ENCODE results near the gene JARID2. TPM values are rescaled to one million over a fixed set of nuclear protein-coding genes. Genes with fewer than 3 reads are reported as not detected.
A peak's percentile ranks its signal among the peaks of the same experiment; 100 is the strongest.

The JARID2 gene
- total and polyA plus RNA-seq, 2 of the 4 experiments (the other 2 are of a cell fraction): 9.6 to 12.9 TPM

DNA sequence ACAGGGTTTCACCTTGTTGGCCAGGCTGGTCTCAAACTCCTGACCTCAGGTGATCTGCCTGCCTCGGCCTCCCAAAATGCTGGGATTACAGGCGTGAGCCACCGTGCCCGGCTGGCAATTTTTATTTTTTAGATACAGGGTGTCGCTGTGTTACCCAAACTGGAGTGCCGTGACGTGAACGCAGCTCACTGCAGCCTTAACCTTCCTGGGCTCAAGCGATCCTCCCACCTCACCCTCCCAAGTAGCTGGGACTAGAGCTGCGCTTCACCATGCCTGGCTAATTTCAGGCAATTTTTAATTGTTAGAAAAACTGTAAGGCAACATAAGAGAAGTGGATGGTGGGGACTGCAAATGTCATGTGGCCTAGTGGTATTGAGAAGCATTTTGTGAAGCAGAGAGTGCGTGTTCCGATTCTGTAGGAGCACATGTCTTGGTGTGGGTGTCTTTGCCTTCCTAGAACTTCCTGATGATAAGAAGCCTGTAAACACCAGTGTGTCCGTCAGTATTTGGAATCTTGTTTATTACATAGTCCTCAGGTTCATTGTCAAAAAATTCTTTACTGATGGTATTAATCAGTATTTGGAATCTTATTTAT, 18.0 kb downstream of the JARID2 start:
- Histone ChIP-seq H3K18ac (ENCODE audit: low read depth, low read length) (no peak overlapping the region), H3K4me1 (ENCODE audit: control insufficient read depth, insufficient read depth, low read length) (peaks cover 41% of the 10 kb centered on the region), H3K4ac (ENCODE audit: low read depth, low read length) (0 out of 2 replicates have a peak overlapping the region, but pooled peaks have one; percentile 31), H3K27ac (ENCODE audit: insufficient read depth, low read length) (no peak overlapping the region), H4K8ac (ENCODE audit: low read depth in 2 of 2, low read length in 2 of 2) (no peak overlapping the region), H2AK9ac (replicated peaks; ENCODE audit: low read depth, low read length, poor library complexity) (no peak overlapping the region), H3K23ac (ENCODE audit: low read depth, low read length) (peak overlapping the region; percentile 43; the same call in 1 of the 2 replicates), H3K56ac (ENCODE audit: extremely low read depth, insufficient read depth, low read length) (no peak overlapping the region), H2BK15ac (ENCODE audit: low read depth, low read length) (no peak overlapping the region; the same call in 2 of the 3 replicates), H3K4me3 (ENCODE audit: insufficient read depth, low read depth, low read length) (no peak overlapping the region), H2AK5ac (ENCODE audit: low read depth, low read length) (peak overlapping the region; percentile 70; the same call in 1 of the 2 replicates), H2BK20ac (ENCODE audit: low read depth, low read length) (no peak overlapping the region), H4K5ac (ENCODE audit: low read depth, low read length) (no peak overlapping the region), H2AFZ (replicated peaks; ENCODE audit: low read length, poor library complexity) (no peak overlapping the region), H3K9me1 (ENCODE audit: insufficient read depth, low read length) (peaks cover 27% of the 10 kb centered on the region), H3K36me3 (ENCODE audit: control insufficient read depth, insufficient read depth, low read length) (no peaks in the 10 kb centered on the region), H4K20me1 (ENCODE audit: insufficient read depth, low read length) (peaks cover 94% of the 10 kb centered on the region), H3K27me3 (ENCODE audit: control insufficient read depth, insufficient read depth, low read length) (no peaks in the 10 kb centered on the region), H3K9ac (ENCODE audit: low read depth, low read length) (no peak overlapping the region), H3K79me1 (ENCODE audit: low read depth in 1 of 2, low read length in 2 of 2) (peaks cover 35 to 91% of the 10 kb centered on the region in 2 experiments), H2BK120ac (ENCODE audit: low read depth, low read length) (no peak overlapping the region), H4K91ac (ENCODE audit: insufficient read depth, low read depth, low read length) (0 out of 2 replicates have a peak overlapping the region, but pooled peaks have one; percentile 17), H2BK5ac (ENCODE audit: low read depth, low read length, poor library complexity, severe bottlenecking) (no peak overlapping the region), H3K14ac (replicated peaks; ENCODE audit: low read depth, low read length) (no peak overlapping the region), H3K9me3 (ENCODE audit: control insufficient read depth, insufficient read depth, low read length) (no peaks in the 10 kb centered on the region), H3K4me2 (ENCODE audit: low read depth, low read length) (no peak overlapping the region)
- BruUV-seq (replicated peaks): no TSS peak
- POLR2A ChIA-PET (ENCODE audit: unreplicated experiment): no interaction called here
- CTCF ChIA-PET: no interaction called here
- dilution Hi-C loops (cut with HindIII; ENCODE audit: low sequenced_read_pairs, unreplicated experiment) (no loop called here), in situ Hi-C loops (cut with MboI; ENCODE audit: low sequenced_read_pairs) (loop anchor here (25.0 kb wide), 1 partner anchor 348 kb away; no protein-coding TSS in a partner anchor), intact Hi-C loops (cut with micrococcal nuclease) (no loop called here)
- 60% methylated on average over 1 of the region's 13 CpGs; no CpG with 5 or more reads in 1 of the 2 experiments for WGBS, 2 experiments (ENCODE audit: extremely low coverage in 2 of 2, insufficient read length in 1 of 2)
- ATAC-seq (ENCODE audit: low read depth) (no peak), DNase-seq (no peak)
- TF ChIP-seq BHLHE40 (IDR thresholded peaks at IDR 0.05; ENCODE audit: low read depth, low read length) (no peak), NFE2L2 (IDR thresholded peaks at IDR 0.05; ENCODE audit: low read depth, low read length) (no peak), CHD1 (IDR thresholded peaks at IDR 0.05; ENCODE audit: low read depth, low read length) (no peak), MXI1 (IDR thresholded peaks at IDR 0.05; ENCODE audit: borderline replicate concordance, low read depth, low read length) (no peak), RAD21 (IDR thresholded peaks at IDR 0.05; ENCODE audit: low read length) (no peak), POLR2A (IDR thresholded peaks at IDR 0.05; ENCODE audit: low read depth, low read length) (no peak), SMC3 (IDR thresholded peaks at IDR 0.05; ENCODE audit: low read depth, low read length) (no peak), MAFK (IDR thresholded peaks at IDR 0.05; ENCODE audit: low read depth, low read length) (no peak), MAZ (IDR thresholded peaks at IDR 0.05; ENCODE audit: borderline replicate concordance, low read depth, low read length) (no peak), RFX5 (IDR thresholded peaks at IDR 0.05; ENCODE audit: low read depth, low read length) (no peak), RCOR1 (IDR thresholded peaks at IDR 0.05; ENCODE audit: insufficient replicate concordance, low read length) (no peak), CEBPB (IDR thresholded peaks at IDR 0.05; ENCODE audit: low read depth, low read length) (no peak)
- TF ChIP-seq, protein P1, sequence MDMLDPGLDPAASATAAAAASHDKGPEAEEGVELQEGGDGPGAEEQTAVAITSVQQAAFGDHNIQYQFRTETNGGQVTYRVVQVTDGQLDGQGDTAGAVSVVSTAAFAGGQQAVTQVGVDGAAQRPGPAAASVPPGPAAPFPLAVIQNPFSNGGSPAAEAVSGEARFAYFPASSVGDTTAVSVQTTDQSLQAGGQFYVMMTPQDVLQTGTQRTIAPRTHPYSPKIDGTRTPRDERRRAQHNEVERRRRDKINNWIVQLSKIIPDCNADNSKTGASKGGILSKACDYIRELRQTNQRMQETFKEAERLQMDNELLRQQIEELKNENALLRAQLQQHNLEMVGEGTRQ (IDR thresholded peaks at IDR 0.05; ENCODE audit: low read depth, low read length): no peak
- TF ChIP-seq, protein P2, sequence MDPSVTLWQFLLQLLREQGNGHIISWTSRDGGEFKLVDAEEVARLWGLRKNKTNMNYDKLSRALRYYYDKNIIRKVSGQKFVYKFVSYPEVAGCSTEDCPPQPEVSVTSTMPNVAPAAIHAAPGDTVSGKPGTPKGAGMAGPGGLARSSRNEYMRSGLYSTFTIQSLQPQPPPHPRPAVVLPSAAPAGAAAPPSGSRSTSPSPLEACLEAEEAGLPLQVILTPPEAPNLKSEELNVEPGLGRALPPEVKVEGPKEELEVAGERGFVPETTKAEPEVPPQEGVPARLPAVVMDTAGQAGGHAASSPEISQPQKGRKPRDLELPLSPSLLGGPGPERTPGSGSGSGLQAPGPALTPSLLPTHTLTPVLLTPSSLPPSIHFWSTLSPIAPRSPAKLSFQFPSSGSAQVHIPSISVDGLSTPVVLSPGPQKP (IDR thresholded peaks at IDR 0.05; ENCODE audit: borderline replicate concordance, low read depth, low read length): no peak
- TF ChIP-seq, protein P3, sequence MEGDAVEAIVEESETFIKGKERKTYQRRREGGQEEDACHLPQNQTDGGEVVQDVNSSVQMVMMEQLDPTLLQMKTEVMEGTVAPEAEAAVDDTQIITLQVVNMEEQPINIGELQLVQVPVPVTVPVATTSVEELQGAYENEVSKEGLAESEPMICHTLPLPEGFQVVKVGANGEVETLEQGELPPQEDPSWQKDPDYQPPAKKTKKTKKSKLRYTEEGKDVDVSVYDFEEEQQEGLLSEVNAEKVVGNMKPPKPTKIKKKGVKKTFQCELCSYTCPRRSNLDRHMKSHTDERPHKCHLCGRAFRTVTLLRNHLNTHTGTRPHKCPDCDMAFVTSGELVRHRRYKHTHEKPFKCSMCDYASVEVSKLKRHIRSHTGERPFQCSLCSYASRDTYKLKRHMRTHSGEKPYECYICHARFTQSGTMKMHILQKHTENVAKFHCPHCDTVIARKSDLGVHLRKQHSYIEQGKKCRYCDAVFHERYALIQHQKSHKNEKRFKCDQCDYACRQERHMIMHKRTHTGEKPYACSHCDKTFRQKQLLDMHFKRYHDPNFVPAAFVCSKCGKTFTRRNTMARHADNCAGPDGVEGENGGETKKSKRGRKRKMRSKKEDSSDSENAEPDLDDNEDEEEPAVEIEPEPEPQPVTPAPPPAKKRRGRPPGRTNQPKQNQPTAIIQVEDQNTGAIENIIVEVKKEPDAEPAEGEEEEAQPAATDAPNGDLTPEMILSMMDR (conservative IDR thresholded peaks at IDR 0.05; ENCODE audit: low read depth, low read length): no peak
